MG63 (cell line): ENCODE data around the gene CRACR2B. TPM values are rescaled to one million over a fixed set of nuclear protein-coding genes. Genes with fewer than 3 reads are reported as not detected.

ENCODE experiments used
- DNase-seq: peaks from one replicate; pipeline ENCODE4 v3.0.0-alpha.2; 2020
- H3K27me3 ChIP-seq: fragments of 250-450 bp; sonication (Bioruptor Pico); 2 replicates; pipeline ENCODE4 v1.5.1; 2020; ENCODE audit warnings: mild to moderate bottlenecking, moderate library complexity
- H3K36me3 ChIP-seq: fragments of 250-450 bp; sonication (Bioruptor Pico); 2 replicates; pipeline ENCODE4 v1.5.1; 2020; ENCODE audit warnings: mild to moderate bottlenecking, moderate library complexity
- H3K4me3 ChIP-seq: fragments of 250-450 bp; sonication (Bioruptor Pico); 2 replicates; pipeline ENCODE4 v1.5.1; 2020; ENCODE audit warnings: mild to moderate bottlenecking, moderate library complexity
- H3K9me3 ChIP-seq: fragments of 250-450 bp; sonication (Bioruptor Pico); 2 replicates; pipeline ENCODE4 v1.5.1; 2020; ENCODE audit warnings: mild to moderate bottlenecking, moderate library complexity
- total RNA-seq: library from RNA; depleted of rRNA; stranded (reverse); fragments of >200 nt; shearing (Covaris generic); gene quantifications from 2 replicates; pipeline ENCODE4 v1.2.3, GENCODE V29; 2014; ENCODE audit warnings: low replicate concordance

Gene CRACR2B
- total RNA-seq, 1 experiment from 2014 or later: not detected

DNA sequence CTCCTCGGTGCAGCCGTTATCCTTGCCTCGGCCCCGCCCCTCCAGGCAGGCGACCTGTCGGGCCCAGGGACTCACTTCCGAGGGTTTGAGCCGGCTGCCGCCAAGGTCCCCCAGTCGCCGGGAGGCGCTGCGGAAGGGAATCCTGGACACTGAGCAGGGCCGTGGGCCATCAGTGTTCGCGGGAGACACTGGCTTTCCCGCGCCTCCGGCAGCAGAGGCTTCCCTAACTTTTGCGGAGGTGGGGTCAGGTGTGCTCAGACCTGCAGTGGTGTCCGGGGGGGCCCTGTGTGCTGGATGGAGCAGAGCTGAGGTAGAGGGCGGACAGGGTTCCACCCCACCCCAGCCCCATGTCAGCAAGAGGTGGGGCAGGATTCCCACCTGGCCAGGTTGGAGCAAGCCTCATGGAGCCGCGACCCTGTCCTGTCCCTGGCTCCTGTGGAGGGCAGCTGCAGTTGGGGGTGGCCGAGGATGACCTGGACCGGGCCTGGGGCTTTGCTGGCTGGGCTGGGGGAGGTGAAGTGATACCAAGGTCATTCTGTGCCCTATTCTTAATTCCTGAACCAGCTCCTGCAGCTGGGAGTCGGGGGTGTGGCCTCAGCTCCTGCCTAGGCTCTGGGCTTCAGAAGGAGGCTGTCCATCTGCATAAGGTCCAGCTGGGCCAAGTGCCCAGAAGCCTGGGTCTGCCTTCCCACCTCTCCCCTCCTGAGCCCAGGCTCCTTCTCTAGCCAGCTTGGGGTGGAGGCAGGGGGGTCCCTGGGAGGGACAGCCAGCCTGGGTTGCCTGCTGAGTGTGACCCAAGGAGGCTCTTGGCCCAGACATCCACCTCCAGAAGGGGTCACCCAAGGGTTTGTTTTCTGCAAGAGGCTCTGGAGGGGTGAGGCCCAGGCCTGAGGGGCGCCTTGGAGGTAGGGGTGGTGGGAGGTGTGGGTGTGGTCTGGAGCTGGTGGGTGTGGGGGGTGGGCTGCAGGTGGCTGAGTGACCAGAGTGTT, 23.4 kb downstream of the CRACR2B start:
- H3K4me3 ChIP-seq: no peak overlapping the region
- DNase-seq: no peak
- no peaks in the 10 kb centered on the region for H3K9me3 ChIP-seq
- H3K36me3 ChIP-seq: peaks cover 66% of the 10 kb centered on the region
- no peaks in the 10 kb centered on the region for H3K27me3 ChIP-seq

DNA sequence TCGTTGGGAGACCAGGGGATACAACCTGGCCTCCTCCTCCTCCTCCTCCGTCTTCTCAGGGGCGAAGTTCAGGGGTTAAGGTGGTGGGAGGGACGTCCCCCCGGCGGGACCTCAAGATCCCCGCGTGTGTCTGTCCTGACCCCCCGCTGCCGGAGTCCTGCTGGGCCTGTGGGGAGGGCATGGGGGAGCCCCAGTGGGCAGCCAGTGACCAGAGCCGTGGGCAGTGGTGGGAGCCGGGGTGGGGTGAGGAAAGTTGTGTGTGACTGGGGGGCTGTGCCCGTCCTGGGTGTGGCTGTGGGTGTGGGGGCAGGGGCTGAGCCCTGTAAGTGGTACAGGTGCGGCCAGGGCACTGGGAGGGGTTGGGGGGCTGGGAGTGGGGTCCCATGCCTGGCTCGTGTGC, 25.0 kb downstream of the CRACR2B start:
- no peaks in the 10 kb centered on the region for H3K27me3 ChIP-seq

DNA sequence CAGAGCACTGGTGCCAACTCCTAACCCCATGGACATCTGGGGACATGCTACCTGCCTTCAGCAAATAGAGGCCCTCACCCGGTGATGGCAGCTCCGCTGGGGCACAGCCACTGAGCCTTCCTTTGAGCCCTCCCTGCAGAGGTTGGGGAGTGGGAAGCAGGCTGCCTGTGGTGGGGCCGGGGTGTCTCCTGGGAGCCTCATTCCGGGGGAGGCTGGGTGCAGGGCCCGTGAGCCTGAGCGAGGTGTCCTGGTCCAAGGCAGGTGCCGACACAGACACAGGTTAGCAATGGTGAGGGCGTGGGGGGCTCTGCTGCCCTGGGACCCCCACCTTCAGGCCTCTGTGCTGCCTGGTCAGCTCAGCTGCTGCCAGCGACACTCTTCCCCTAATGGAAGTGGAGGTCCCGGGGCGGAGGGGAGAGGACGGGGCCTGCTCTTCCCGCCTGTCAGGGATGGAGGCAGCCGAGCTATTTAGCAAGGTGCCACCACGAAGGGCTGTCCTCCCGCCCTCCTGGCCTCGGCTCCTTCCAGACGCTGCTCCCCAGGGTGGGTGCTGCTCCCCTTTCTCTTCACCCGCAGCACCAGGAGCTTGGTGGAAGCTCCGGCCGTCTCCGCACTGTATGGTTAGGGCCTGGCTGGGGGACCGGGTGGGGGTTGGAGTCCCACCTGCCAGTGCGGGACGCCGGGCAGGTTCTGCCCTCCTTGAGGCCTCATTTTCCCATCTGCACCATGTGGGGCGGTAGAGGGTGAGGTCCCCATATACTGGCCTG, 26.1 kb downstream of the CRACR2B start:
- Histone ChIP-seq H3K9me3 (no peaks in the 10 kb centered on the region), H3K27me3 (no peaks in the 10 kb centered on the region), H3K36me3 (peaks cover 59% of the 10 kb centered on the region), H3K4me3 (no peak overlapping the region)
- no peak for DNase-seq

More for the DNA sequence above, 25.0 kb downstream of the CRACR2B start:
- DNase-seq: no peak
- Histone ChIP-seq H3K36me3 (peaks cover 65% of the 10 kb centered on the region), H3K4me3 (no peak overlapping the region), H3K9me3 (no peaks in the 10 kb centered on the region)

DNA sequence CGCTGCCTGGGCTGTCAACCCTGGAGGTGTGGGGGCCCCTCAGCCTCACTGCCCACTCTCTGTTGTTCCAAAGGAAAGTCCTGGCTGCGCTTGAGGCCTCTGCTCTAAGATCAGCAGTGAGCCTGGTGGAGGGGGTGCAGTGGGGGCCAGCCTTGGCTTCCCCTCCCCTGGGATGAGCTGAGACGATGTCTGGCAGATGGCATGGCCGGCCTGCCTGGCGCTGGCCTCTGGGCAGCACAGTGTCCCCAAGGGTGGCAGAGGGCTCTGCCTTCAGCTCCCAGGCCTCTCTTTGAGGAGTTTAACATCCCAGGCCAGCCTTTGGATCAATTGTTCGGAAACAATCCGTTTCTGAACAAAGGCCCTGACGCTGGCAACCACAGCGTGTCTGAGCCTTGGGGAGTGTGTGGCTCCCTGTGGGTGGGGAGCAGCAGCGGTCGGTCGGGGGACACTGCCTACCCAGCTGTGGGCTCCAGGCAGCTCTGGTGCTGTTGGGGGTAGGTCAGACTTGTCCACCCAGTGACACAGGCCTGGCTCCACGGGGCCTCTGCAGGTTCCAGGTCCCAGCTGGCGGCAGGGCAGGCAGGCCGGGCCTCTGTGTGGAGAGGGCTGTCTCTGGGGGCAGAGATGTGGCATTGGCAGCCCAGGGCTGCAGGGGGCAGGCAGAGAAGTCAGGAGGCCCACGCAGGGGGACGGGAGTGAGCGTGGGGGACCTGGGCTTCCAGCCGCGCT, 27.0 kb downstream of the CRACR2B start:
- peaks cover 58% of the 10 kb centered on the region for H3K36me3 ChIP-seq
- DNase-seq: no peak
- H3K4me3 ChIP-seq: no peak overlapping the region
- H3K9me3 ChIP-seq: no peaks in the 10 kb centered on the region
- H3K27me3 ChIP-seq: no peaks in the 10 kb centered on the region

DNA sequence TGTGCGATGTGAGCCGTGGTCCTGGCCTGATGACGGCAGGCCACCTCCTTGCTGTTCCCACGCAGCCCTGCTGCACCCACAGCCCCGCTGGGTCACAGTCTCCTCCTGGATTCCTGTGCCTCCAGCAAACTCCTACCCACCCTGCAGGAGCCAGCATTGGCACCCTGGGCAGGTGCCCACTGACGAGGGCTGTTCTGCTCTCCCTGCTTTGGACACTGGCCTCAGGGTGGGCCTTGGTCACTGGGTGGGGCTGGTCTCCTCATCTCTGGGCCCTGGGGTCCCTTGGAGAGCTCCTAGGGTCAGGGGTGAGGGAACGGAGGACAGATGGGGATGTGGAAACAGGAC, 27.6 kb downstream of the CRACR2B start:
- DNase-seq: no peak
- Histone ChIP-seq H3K4me3 (no peak overlapping the region), H3K36me3 (peaks cover 60% of the 10 kb centered on the region)

DNA sequence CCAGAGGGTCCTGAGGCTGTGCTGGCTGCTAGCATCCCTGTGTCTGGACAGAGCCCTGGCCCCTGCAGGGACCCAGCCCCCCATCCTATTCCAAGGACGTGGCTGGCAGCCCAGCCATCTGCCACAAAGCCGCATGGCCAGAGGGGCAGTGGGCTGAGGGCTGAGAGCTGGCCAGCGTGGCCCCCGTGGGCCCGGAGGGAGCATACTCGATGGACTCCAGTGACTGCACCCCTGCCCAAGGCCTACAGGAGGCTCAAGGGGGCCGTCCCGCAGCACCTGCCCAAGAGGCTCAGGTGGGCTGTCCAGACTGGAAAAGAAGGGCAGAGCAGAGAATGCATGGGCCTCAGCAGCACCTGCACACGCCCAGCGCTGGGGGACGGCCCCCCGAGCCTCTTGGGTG, 28.1 kb downstream of the CRACR2B start:
- no peaks in the 10 kb centered on the region for H3K27me3 ChIP-seq
- no peak overlapping the region for H3K4me3 ChIP-seq
- H3K36me3 ChIP-seq: peaks cover 60% of the 10 kb centered on the region
- no peak for DNase-seq
- H3K9me3 ChIP-seq: no peaks in the 10 kb centered on the region

More for the DNA sequence above, 27.6 kb downstream of the CRACR2B start:
- H3K27me3 ChIP-seq: no peaks in the 10 kb centered on the region
- H3K9me3 ChIP-seq: no peaks in the 10 kb centered on the region

DNA sequence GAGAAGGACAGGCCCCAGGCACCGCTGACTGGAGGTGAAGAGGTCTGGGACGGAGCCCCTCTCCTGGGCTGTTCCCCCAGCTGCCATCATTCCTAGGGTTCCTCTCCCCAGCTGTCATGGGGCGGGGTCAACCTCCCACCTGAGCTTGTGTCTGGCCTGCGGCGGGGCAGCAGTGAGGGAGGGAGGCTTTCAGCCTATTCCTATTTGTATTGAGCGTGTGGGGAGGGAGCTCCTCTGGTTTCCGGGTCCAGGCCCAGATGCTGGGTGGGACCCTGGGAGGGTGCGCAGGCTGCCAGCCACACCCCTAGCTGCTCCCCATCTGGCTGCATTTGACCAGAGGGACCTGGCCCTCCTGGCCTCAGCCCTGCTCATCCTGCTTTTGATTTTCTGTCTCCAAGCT, 28.7 kb downstream of the CRACR2B start:
- no peak for DNase-seq
- H3K9me3 ChIP-seq: no peaks in the 10 kb centered on the region

DNA sequence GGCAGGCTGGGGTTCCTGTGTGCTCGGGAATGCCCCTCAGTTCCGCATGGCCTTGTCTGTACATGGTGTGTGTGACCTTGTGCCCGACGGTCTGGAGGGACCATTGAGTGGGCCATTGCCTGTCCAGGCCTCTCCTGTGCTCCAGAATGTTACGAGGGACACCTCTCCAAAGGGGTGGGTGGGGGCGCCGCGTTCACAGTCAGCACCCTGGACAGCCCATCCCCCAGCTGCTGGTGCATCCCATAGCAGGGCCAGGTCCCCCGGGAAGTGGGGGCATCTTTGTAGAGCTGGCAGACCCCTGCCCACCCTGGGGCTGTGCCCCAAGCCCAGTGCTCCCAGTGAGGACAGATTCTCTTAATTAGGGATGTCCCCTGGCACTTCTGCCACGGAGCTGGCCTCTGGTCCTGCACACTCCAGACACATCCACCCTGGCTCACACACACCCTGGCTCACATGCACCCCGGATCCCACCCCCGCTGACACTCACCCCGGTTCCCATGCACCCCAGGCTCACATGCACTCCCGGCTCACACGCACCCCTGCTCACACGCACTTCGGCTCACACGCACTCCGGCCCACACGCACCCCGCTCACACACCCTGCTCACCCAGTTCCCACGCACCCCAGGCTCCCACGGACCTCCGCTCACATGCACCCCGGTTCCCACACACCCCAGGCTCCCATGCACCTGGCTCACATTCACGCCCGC, 30.5 kb downstream of the CRACR2B start:
- Histone ChIP-seq H3K9me3 (no peaks in the 10 kb centered on the region), H3K4me3 (no peak overlapping the region)
- DNase-seq: no peak

More for the DNA sequence above, 28.7 kb downstream of the CRACR2B start:
- Histone ChIP-seq H3K4me3 (no peak overlapping the region), H3K36me3 (peaks cover 57% of the 10 kb centered on the region), H3K27me3 (no peaks in the 10 kb centered on the region)

DNA sequence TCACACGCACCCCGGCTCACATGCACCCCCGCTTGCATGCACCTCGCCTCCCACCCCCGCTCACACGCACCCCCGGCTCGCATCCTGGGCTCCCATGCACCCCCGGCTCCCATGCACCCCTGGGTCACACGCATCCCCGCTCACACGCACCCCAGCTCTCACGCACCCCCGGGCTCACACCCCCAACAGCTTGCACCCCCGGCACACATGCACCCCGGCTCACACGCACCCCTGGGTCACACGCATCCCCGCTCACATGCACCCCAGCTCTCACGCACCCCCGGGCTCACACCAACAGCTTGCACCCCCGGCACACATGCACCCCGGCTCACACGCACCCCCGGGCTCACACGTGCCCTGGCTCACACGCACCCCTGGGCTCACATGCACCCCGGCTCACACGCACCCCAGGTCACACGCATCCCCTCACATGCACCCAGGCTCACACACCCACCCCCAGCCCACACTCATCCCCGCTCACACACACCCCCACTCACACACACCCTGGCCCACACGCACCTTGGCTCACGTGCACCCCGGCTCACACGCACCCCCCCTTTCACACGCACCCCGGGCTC, 31.1 kb downstream of the CRACR2B start:
- Histone ChIP-seq H3K9me3 (no peaks in the 10 kb centered on the region), H3K4me3 (no peak overlapping the region), H3K36me3 (peaks cover 62% of the 10 kb centered on the region), H3K27me3 (no peaks in the 10 kb centered on the region)
- no peak for DNase-seq

More for the DNA sequence above, 30.5 kb downstream of the CRACR2B start:
- Histone ChIP-seq H3K27me3 (no peaks in the 10 kb centered on the region), H3K36me3 (peaks cover 57% of the 10 kb centered on the region)

DNA sequence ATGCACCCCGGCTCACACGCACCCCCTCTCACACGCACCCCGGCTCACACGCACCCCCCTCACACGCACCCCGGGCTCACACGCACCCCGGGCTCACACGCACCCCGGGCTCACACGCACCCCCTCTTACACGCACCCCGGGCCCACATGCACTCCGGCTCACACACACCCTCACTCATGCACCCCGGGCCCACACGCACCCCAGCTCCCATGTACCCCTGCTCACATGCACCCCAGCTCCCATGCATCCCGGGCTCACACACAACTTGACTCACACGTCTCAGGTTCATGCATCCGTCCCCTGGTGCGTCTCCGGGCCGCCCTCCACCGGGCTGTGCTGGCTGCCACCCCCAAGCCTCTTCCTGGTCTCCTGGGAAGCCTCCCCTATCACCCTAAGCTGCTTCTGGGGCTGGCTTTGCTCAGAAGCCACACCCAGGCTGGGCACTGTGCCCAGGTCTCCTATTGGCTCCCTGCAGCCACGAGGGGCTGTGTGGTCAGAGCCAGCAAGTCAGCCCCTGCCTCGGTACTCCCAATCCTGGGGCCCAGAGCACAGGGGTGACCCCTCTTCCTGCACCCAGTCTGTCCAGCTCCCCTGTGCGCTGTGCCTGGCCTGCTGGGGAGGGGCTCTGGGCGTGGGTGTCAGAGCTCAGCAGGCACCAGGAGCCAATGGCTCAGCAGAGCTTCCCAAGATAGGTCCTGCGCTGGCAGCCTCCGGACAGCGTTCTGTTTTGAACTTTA, 31.8 kb downstream of the CRACR2B start:
- Histone ChIP-seq H3K4me3 (no peak overlapping the region), H3K36me3 (peaks cover 60% of the 10 kb centered on the region)
- DNase-seq: no peak

DNA sequence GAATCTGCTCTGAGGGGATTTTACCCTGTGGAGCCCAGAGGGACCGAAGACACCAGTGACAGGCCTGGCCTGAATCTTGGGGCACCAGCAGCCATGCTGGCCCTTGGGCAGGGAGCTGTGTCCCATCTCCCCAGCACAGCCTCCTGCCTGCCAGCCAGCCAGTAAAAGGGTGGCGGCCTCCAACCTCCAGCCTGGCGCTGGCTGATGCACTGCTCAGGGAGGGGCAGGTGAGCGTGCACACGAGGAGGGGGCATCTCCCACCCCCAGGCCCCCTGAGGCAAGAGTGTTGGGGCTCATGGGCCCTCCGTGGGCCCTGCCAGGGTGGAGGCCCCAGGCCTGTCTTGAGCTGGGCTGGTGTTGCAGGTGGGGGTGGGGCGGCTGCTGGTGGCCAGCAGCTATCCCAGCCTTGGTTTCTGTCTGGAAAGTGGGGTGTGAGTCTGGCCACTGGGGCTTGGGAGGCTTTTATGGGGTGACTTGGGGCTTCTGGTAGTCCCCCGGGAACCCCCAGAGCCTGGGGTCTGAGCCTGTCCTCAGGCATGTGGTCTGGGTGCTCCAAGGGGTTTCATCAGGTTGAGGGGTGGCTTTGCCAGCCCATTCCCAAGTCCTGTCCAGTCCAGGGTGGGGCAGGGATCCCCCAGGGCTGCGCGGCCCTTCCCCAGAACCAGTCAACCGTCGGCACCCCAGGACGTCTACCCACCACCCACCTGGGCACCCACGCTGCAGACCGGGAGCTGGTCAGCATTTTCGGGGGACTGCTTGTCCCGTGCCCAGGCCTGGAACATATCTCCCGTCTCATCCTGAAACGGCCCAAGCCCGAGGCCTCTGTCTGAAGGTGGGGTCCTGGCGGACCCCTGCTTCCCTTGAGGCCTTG, 32.8 kb downstream of the CRACR2B start:
- H3K9me3 ChIP-seq: no peaks in the 10 kb centered on the region
- H3K4me3 ChIP-seq: no peak overlapping the region
- no peaks in the 10 kb centered on the region for H3K27me3 ChIP-seq
- DNase-seq: no peak
- H3K36me3 ChIP-seq: peaks cover 63% of the 10 kb centered on the region

More for the DNA sequence above, 31.8 kb downstream of the CRACR2B start:
- Histone ChIP-seq H3K9me3 (no peaks in the 10 kb centered on the region), H3K27me3 (no peaks in the 10 kb centered on the region)

DNA sequence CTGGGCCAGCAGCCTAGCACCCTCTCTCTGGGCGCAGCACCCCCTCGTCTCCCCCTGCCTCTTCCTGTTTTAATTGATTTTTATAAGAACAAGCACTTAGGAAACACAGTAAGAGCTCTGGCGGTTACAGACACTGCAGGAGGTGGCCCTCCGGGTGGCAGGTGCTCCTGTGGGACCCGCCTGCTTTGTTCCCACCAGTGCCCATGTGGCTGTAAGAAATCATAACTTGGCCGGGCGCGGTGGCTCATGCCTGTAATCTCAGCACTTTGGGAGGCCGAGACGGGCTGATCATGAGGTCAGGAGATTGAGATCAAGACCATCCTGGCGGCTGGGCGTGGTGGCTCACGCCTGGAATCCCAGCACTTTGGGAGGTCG, 33.4 kb downstream of the CRACR2B start:
- peaks cover 64% of the 10 kb centered on the region for H3K36me3 ChIP-seq
- H3K9me3 ChIP-seq: no peaks in the 10 kb centered on the region
- H3K27me3 ChIP-seq: no peaks in the 10 kb centered on the region
- no peak for DNase-seq
- H3K4me3 ChIP-seq: no peak overlapping the region

DNA sequence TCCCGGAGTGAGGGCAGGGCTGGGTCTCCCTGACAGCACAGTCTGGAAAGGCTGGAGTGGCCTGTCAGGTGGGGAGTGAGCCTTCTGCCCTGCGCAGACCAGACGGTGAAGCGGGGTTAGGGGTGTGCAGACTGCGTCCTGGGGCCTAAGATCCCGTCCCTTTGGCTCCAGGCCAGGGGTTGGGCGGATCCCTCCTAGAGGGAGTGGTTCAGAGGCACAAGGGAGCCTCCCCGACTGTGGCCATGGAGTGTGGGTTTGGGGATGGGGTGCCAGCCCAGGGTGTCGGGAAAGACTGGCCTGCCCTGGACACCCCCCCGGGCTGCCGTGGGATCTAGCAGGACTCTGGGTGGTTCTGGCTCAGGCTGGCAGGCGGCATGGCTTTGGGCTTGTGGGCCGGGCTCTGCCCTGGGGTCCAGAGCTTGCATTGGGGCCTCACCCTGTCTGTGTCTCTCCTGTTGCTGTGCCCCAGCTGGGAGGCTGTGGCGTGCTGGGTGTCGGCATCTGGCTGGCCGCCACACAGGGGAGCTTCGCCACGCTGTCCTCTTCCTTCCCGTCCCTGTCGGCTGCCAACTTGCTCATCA, 34.5 kb downstream of the CRACR2B start:
- Histone ChIP-seq H3K36me3 (peaks cover 66% of the 10 kb centered on the region), H3K4me3 (no peak overlapping the region), H3K9me3 (no peaks in the 10 kb centered on the region), H3K27me3 (no peaks in the 10 kb centered on the region)
- no peak for DNase-seq

DNA sequence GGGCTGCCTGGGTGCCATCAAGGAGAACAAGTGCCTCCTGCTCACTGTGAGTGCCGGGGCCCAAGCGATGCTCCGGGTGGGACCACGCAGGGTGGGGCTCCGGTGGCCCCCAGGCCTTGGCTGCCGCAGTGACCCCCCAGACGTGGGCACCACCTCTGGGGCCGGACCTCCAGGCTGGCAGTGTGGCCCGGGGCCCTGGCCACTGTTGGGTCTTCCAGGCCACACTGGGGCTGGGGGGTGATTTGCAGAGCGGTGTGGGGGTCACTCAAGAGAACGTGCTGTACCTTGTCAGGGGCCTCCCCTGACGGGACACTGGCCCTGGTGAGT, 34.9 kb downstream of the CRACR2B start:
- DNase-seq: no peak
- H3K36me3 ChIP-seq: peaks cover 65% of the 10 kb centered on the region

More for the DNA sequence above, 34.9 kb downstream of the CRACR2B start:
- no peak overlapping the region for H3K4me3 ChIP-seq
- no peaks in the 10 kb centered on the region for H3K27me3 ChIP-seq
- no peaks in the 10 kb centered on the region for H3K9me3 ChIP-seq
